HEK293 (cell line): ENCODE data around the gene UBA52.
A peak's percentile ranks its signal among the peaks of the same experiment; 100 is the strongest.

ENCODE experiments used
- ATF2 ChIP-seq: fragments of 450-650 bp; formaldehyde crosslinking; IDR thresholded peaks from 2 replicates; pipeline ENCODE4 v1.5.1; 2016; ENCODE audit warnings: missing biosample characterization, missing genetic modification characterization, low read depth
- HOXD13 ChIP-seq: sonication (generic); formaldehyde crosslinking; IDR thresholded peaks from 2 replicates; pipeline ENCODE4 v1.8.0; 2022; ENCODE audit warnings: missing genetic modification reagents, borderline replicate concordance
- MEIS1 ChIP-seq: sonication (generic); formaldehyde crosslinking; IDR thresholded peaks from 2 replicates; pipeline ENCODE4 v1.8.1; 2022; ENCODE audit warnings: missing genetic modification reagents, mild to moderate bottlenecking, borderline replicate concordance
- OSR2 ChIP-seq: fragments of 450-650 bp; formaldehyde crosslinking; IDR thresholded peaks from 2 replicates; pipeline ENCODE4 v1.5.1; 2016; ENCODE audit warnings: missing biosample characterization, missing genetic modification characterization
- SP2 ChIP-seq: fragments of 450-650 bp; formaldehyde crosslinking; IDR thresholded peaks from 2 replicates; pipeline ENCODE4 v1.5.1; 2016; ENCODE audit warnings: missing biosample characterization, missing genetic modification characterization
- SP3 ChIP-seq: fragments of 450-650 bp; formaldehyde crosslinking; IDR thresholded peaks from 2 replicates; pipeline ENCODE4 v1.5.1; 2016; ENCODE audit warnings: missing biosample characterization, missing genetic modification characterization
- ZBTB1 ChIP-seq: fragments of 450-650 bp; formaldehyde crosslinking; IDR thresholded peaks from 2 replicates; pipeline ENCODE4 v1.5.1; 2016; ENCODE audit warnings: missing biosample characterization, missing genetic modification characterization
- ZFP41 ChIP-seq: fragments of 450-650 bp; formaldehyde crosslinking; IDR thresholded peaks from 2 replicates; pipeline ENCODE4 v1.5.1; 2016; ENCODE audit warnings: missing biosample characterization, missing genetic modification characterization, borderline replicate concordance
- ZNF10 ChIP-seq: fragments of 450-650 bp; formaldehyde crosslinking; IDR thresholded peaks from 2 replicates; pipeline ENCODE4 v1.5.1; 2017; ENCODE audit warnings: missing biosample characterization, missing genetic modification characterization
- ZNF140 ChIP-seq: fragments of 450-650 bp; formaldehyde crosslinking; IDR thresholded peaks from 2 replicates; pipeline ENCODE4 v1.5.1; 2016; ENCODE audit warnings: missing biosample characterization, missing genetic modification characterization
- ZNF174 ChIP-seq: fragments of 450-650 bp; formaldehyde crosslinking; IDR thresholded peaks from 2 replicates; pipeline ENCODE4 v1.5.0; 2017; ENCODE audit warnings: missing biosample characterization, mild to moderate bottlenecking, missing genetic modification characterization
- ZNF175 ChIP-seq: fragments of 450-650 bp; formaldehyde crosslinking; IDR thresholded peaks from 2 replicates; pipeline ENCODE4 v1.5.1; 2016; ENCODE audit warnings: missing biosample characterization, missing genetic modification characterization
- ZNF184 ChIP-seq: fragments of 450-650 bp; IDR thresholded peaks from 2 replicates; pipeline ENCODE4 v1.5.1; 2018; ENCODE audit warnings: missing biosample characterization, mild to moderate bottlenecking, missing genetic modification characterization
- ZNF214 ChIP-seq: fragments of 450-650 bp; formaldehyde crosslinking; IDR thresholded peaks from 2 replicates; pipeline ENCODE4 v1.5.1; 2017; ENCODE audit warnings: missing biosample characterization, mild to moderate bottlenecking, missing genetic modification characterization, borderline replicate concordance
- ZNF221 ChIP-seq: fragments of 450-650 bp; formaldehyde crosslinking; IDR thresholded peaks from 2 replicates; pipeline ENCODE4 v1.5.1; 2017; ENCODE audit warnings: missing biosample characterization, missing genetic modification characterization, borderline replicate concordance
- ZNF335 ChIP-seq: fragments of 450-650 bp; formaldehyde crosslinking; conservative IDR thresholded peaks from 2 replicates; pipeline ENCODE4 v1.5.1; 2016; ENCODE audit warnings: missing biosample characterization, missing genetic modification characterization
- ZNF416 ChIP-seq: fragments of 450-650 bp; formaldehyde crosslinking; IDR thresholded peaks from 2 replicates; pipeline ENCODE4 v1.5.1; 2016; ENCODE audit warnings: missing biosample characterization, missing genetic modification characterization
- ZNF529 ChIP-seq: fragments of 450-650 bp; formaldehyde crosslinking; IDR thresholded peaks from 2 replicates; pipeline ENCODE4 v1.5.1; 2017; ENCODE audit warnings: missing genetic modification characterization, missing biosample characterization; ENCODE audit not compliant: insufficient replicate concordance
- ZNF548 ChIP-seq: fragments of 450-650 bp; formaldehyde crosslinking; IDR thresholded peaks from 2 replicates; pipeline ENCODE4 v1.5.1; 2016; ENCODE audit warnings: missing biosample characterization, missing genetic modification characterization
- ZNF645 ChIP-seq: fragments of 450-650 bp; formaldehyde crosslinking; IDR thresholded peaks from 2 replicates; pipeline ENCODE4; 2016; ENCODE audit warnings: missing biosample characterization, missing genetic modification characterization
- ZNF664 ChIP-seq: fragments of 450-650 bp; formaldehyde crosslinking; IDR thresholded peaks from 2 replicates; pipeline ENCODE4 v1.5.1; 2016; ENCODE audit warnings: missing biosample characterization, missing genetic modification characterization
- ZNF837 ChIP-seq: fragments of 450-650 bp; formaldehyde crosslinking; IDR thresholded peaks from 2 replicates; pipeline ENCODE4 v1.5.1; 2016; ENCODE audit warnings: missing biosample characterization, missing genetic modification characterization
- TF ChIP-seq, protein P1 (sequence below): fragments of 450-650 bp; formaldehyde crosslinking; IDR thresholded peaks from 2 replicates; pipeline ENCODE4 v1.5.1; 2016; ENCODE audit warnings: missing biosample characterization, missing genetic modification characterization, low read depth
- TF ChIP-seq, protein P2 (sequence below): sonication (generic); formaldehyde crosslinking; IDR thresholded peaks from 2 replicates; pipeline ENCODE4 v1.8.1; 2022; ENCODE audit warnings: mild to moderate bottlenecking, moderate library complexity, missing genetic modification reagents
- TF ChIP-seq, protein P3 (sequence below): fragments of 450-650 bp; formaldehyde crosslinking; IDR thresholded peaks from 2 replicates; pipeline ENCODE4 v1.5.1; 2016; ENCODE audit warnings: missing biosample characterization, missing genetic modification characterization, borderline replicate concordance

Gene UBA52

DNA sequence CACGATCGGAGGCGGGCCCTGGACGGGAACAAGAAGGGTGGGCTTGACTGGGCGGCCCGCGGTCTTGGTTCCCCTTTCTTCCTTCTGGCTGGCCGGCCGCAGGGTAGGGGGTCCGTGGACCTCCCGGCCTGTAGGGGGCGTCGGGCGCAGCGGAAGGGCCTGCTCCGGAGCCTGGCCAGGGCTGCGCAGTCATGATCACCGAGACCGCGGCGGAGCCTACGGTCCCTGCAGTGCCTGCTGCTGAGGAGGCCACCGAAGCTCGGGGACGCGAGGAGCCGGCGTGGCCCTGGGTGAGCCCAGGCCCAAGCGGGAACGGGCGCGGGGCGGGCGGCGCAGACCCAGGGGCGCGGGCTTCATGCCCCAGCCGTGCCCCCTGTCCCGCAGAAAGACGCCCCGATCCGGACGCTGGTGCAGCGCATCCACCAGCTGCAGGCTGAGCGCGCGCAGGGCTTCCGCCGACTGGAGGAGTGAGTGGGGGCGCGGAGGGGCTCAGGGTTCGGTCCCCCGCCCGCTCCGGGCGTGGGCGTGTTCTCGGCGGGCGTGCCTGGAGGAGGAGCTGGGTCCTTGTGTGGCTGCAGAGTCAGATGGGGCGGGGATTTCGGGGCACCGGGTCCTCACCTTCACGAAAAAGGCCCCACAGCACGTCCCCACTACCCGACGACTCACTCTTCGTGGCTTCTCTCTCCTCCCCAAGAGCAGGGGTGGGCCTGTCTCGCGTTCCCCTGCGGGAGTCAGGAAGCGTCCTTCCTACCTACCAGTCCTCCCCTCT is 17.1 kb downstream of the UBA52 start, which contains the start of gene REX1BD (continued):
- TF ChIP-seq ZNF221 (tag by site-specific recombination) = no peak
- peak; percentile 74; the same call in 1 of the 2 replicates for TF ChIP-seq ZNF10 (tag by site-specific recombination)
- TF ChIP-seq ZNF664 (tag by site-specific recombination) = no peak
- no peak for TF ChIP-seq ZNF175
- no peak for TF ChIP-seq ZBTB1 (tag by site-specific recombination)
- TF ChIP-seq ZNF529 (tag by site-specific recombination) = no peak
- peak; percentile 93 for TF ChIP-seq ZNF837 (tag by site-specific recombination)
- no peak for TF ChIP-seq ZNF214
- TF ChIP-seq ZNF174 (tag by site-specific recombination) = no peak
- TF ChIP-seq OSR2 (tag by site-specific recombination) = no peak
- TF ChIP-seq, protein P1, sequence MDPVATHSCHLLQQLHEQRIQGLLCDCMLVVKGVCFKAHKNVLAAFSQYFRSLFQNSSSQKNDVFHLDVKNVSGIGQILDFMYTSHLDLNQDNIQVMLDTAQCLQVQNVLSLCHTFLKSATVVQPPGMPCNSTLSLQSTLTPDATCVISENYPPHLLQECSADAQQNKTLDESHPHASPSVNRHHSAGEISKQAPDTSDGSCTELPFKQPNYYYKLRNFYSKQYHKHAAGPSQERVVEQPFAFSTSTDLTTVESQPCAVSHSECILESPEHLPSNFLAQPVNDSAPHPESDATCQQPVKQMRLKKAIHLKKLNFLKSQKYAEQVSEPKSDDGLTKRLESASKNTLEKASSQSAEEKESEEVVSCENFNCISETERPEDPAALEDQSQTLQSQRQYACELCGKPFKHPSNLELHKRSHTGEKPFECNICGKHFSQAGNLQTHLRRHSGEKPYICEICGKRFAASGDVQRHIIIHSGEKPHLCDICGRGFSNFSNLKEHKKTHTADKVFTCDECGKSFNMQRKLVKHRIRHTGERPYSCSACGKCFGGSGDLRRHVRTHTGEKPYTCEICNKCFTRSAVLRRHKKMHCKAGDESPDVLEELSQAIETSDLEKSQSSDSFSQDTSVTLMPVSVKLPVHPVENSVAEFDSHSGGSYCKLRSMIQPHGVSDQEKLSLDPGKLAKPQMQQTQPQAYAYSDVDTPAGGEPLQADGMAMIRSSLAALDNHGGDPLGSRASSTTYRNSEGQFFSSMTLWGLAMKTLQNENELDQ (tag by site-specific recombination) = no peak
- TF ChIP-seq ZNF548 (tag by site-specific recombination) = no peak
- peak; percentile 73 for TF ChIP-seq SP2 (tag by site-specific recombination)
- TF ChIP-seq ATF2 = no peak
- TF ChIP-seq ZNF645 (tag by site-specific recombination) = 0 out of 2 replicates have a peak, but pooled peaks have one; percentile 46
- no peak for TF ChIP-seq MEIS1
- no peak for TF ChIP-seq HOXD13 (CRISPR knock-in tag)
- peak; percentile 87 for TF ChIP-seq SP3 (tag by site-specific recombination)
- no peak for TF ChIP-seq ZFP41 (tag by site-specific recombination)
- TF ChIP-seq, protein P2, sequence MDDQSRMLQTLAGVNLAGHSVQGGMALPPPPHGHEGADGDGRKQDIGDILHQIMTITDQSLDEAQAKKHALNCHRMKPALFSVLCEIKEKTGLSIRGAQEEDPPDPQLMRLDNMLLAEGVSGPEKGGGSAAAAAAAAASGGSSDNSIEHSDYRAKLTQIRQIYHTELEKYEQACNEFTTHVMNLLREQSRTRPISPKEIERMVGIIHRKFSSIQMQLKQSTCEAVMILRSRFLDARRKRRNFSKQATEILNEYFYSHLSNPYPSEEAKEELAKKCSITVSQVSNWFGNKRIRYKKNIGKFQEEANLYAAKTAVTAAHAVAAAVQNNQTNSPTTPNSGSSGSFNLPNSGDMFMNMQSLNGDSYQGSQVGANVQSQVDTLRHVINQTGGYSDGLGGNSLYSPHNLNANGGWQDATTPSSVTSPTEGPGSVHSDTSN (CRISPR knock-in tag) = no peak
- TF ChIP-seq, protein P3, sequence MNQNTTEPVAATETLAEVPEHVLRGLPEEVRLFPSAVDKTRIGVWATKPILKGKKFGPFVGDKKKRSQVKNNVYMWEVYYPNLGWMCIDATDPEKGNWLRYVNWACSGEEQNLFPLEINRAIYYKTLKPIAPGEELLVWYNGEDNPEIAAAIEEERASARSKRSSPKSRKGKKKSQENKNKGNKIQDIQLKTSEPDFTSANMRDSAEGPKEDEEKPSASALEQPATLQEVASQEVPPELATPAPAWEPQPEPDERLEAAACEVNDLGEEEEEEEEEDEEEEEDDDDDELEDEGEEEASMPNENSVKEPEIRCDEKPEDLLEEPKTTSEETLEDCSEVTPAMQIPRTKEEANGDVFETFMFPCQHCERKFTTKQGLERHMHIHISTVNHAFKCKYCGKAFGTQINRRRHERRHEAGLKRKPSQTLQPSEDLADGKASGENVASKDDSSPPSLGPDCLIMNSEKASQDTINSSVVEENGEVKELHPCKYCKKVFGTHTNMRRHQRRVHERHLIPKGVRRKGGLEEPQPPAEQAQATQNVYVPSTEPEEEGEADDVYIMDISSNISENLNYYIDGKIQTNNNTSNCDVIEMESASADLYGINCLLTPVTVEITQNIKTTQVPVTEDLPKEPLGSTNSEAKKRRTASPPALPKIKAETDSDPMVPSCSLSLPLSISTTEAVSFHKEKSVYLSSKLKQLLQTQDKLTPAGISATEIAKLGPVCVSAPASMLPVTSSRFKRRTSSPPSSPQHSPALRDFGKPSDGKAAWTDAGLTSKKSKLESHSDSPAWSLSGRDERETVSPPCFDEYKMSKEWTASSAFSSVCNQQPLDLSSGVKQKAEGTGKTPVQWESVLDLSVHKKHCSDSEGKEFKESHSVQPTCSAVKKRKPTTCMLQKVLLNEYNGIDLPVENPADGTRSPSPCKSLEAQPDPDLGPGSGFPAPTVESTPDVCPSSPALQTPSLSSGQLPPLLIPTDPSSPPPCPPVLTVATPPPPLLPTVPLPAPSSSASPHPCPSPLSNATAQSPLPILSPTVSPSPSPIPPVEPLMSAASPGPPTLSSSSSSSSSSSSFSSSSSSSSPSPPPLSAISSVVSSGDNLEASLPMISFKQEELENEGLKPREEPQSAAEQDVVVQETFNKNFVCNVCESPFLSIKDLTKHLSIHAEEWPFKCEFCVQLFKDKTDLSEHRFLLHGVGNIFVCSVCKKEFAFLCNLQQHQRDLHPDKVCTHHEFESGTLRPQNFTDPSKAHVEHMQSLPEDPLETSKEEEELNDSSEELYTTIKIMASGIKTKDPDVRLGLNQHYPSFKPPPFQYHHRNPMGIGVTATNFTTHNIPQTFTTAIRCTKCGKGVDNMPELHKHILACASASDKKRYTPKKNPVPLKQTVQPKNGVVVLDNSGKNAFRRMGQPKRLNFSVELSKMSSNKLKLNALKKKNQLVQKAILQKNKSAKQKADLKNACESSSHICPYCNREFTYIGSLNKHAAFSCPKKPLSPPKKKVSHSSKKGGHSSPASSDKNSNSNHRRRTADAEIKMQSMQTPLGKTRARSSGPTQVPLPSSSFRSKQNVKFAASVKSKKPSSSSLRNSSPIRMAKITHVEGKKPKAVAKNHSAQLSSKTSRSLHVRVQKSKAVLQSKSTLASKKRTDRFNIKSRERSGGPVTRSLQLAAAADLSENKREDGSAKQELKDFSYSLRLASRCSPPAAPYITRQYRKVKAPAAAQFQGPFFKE (tag by site-specific recombination) = no peak
- no peak for TF ChIP-seq ZNF140 (tag by site-specific recombination)
- peak; percentile 75; the same call in 1 of the 2 replicates for TF ChIP-seq ZNF184 (tag by site-specific recombination)
- peak; percentile 97; the same call in 1 of the 2 replicates for TF ChIP-seq ZNF335
- no peak for TF ChIP-seq ZNF416
